Measurements from ENCODE around the gene PDSS2. TPM values are rescaled to one million over a fixed set of nuclear protein-coding genes. Genes with fewer than 3 reads are reported as not detected.

The PDSS2 gene
- polyA plus RNA-seq, 1 of the 3 experiments (the other 2 are of a cell fraction), result 5.6 TPM

GRCh38 chr6:107413966-107414645 lies 45.3 kb downstream of the PDSS2 start:
- POLR2A ChIA-PET, result no interaction called here
- DNase-seq, result no peak
- H3K4me2 ChIP-seq, result no peak overlapping the region

GRCh38 chr6:107411161-107411560 lies 48.2 kb downstream of the PDSS2 start:
- no peaks in the 10 kb centered on the region for H3K27me3 ChIP-seq (ENCODE audit: insufficient read depth)
- H3K4me2 ChIP-seq, result no peak overlapping the region
- TF ChIP-seq SMC3 (IDR thresholded peaks at IDR 0.05; ENCODE audit: low read depth, low read length) (no peak), TEAD4 (IDR thresholded peaks at IDR 0.05; ENCODE audit: borderline replicate concordance, insufficient read depth) (no peak), MEF2A (IDR thresholded peaks at IDR 0.05; ENCODE audit: borderline replicate concordance, low read depth) (no peak), RCOR1 (IDR thresholded peaks at IDR 0.05; ENCODE audit: low read length) (no peak)
- H3K36me3 ChIP-seq (replicated peaks in 1 of 2; ENCODE audit: control insufficient read depth in 1 of 2, insufficient read depth in 2 of 2, low read length in 1 of 2), result no peaks in the 10 kb centered on the region
- H3K9me3 ChIP-seq, result no peaks in the 10 kb centered on the region
- ChIA-PET POLR2A (no interaction called here), CTCF (no interaction called here)
- H3K4me1 ChIP-seq (ENCODE audit: control insufficient read depth in 1 of 2, insufficient read depth in 2 of 2, low read depth in 1 of 2, low read length in 1 of 2), result peaks cover 0 to 2% of the 10 kb centered on the region in 2 experiments; a peak in 1 of 4 replicates
- H3F3A ChIP-seq (replicated peaks; ENCODE audit: insufficient read depth), result no peaks in the 10 kb centered on the region
- WGBS (ENCODE audit: low lambda C conversion rate), result 93% methylated on average over 3 of the region's 3 CpGs
- no peak overlapping the region for H2AFZ ChIP-seq (ENCODE audit: low read depth)
- H3K9me2 ChIP-seq, result no peaks in the 10 kb centered on the region
- no peaks in the 10 kb centered on the region for H4K20me1 ChIP-seq (ENCODE audit: insufficient read depth)
- H3K9ac ChIP-seq, result no peak overlapping the region
- no peak overlapping the region for H3K27ac ChIP-seq (ENCODE audit: low read depth in 2 of 2, low read length in 1 of 2)
- H3K79me2 ChIP-seq (ENCODE audit: insufficient read depth), result no peaks in the 10 kb centered on the region
- no peak for DNase-seq
- H3K4me3 ChIP-seq (ENCODE audit: low read depth in 2 of 2, low read length in 1 of 2), result no peak overlapping the region

More at GRCh38 chr6:107413966-107414645, 45.3 kb downstream of the PDSS2 start:
- Histone ChIP-seq H3K4me1 (ENCODE audit: control insufficient read depth in 1 of 2, insufficient read depth in 2 of 2, low read depth in 1 of 2, low read length in 1 of 2) (peaks cover 0 to 2% of the 10 kb centered on the region in 2 experiments; a peak in 1 of 4 replicates), H3K4me3 (ENCODE audit: low read depth in 2 of 2, low read length in 1 of 2) (no peak overlapping the region), H4K20me1 (ENCODE audit: insufficient read depth) (no peaks in the 10 kb centered on the region), H2AFZ (ENCODE audit: low read depth) (no peak overlapping the region), H3K27ac (ENCODE audit: low read depth in 2 of 2, low read length in 1 of 2) (no peak overlapping the region), H3K79me2 (ENCODE audit: insufficient read depth) (no peaks in the 10 kb centered on the region), H3K9me2 (no peaks in the 10 kb centered on the region), H3K27me3 (ENCODE audit: insufficient read depth) (no peaks in the 10 kb centered on the region), H3F3A (replicated peaks; ENCODE audit: insufficient read depth) (no peaks in the 10 kb centered on the region), H3K36me3 (replicated peaks in 1 of 2; ENCODE audit: control insufficient read depth in 1 of 2, insufficient read depth in 2 of 2, low read length in 1 of 2) (no peaks in the 10 kb centered on the region), H3K9ac (no peak overlapping the region), H3K9me3 (no peaks in the 10 kb centered on the region)
- CTCF ChIA-PET, result no interaction called here
- no peak for TF ChIP-seq TEAD4 (IDR thresholded peaks at IDR 0.05; ENCODE audit: borderline replicate concordance, insufficient read depth)
- TF ChIP-seq YY1 (IDR thresholded peaks at IDR 0.05; ENCODE audit: low read depth), result no peak
- no peak for TF ChIP-seq MXI1 (IDR thresholded peaks at IDR 0.05; ENCODE audit: low read depth, low read length)
- TF ChIP-seq USF1 (IDR thresholded peaks at IDR 0.05; ENCODE audit: borderline replicate concordance, low read depth), result no peak

GRCh38 chr6:107409942-107410341 lies 49.4 kb downstream of the PDSS2 start:
- H3K36me3 ChIP-seq (replicated peaks in 1 of 2; ENCODE audit: control insufficient read depth in 1 of 2, insufficient read depth in 2 of 2, low read length in 1 of 2), result no peaks in the 10 kb centered on the region
- no peaks in the 10 kb centered on the region for H3K9me2 ChIP-seq
- H3K4me1 ChIP-seq (ENCODE audit: control insufficient read depth in 1 of 2, insufficient read depth in 2 of 2, low read depth in 1 of 2, low read length in 1 of 2), result peaks cover 0 to 2% of the 10 kb centered on the region in 2 experiments; a peak in 1 of 4 replicates
- no peaks in the 10 kb centered on the region for H4K20me1 ChIP-seq (ENCODE audit: insufficient read depth)
- no peak overlapping the region for H3K9ac ChIP-seq
- H3F3A ChIP-seq (replicated peaks; ENCODE audit: insufficient read depth), result no peaks in the 10 kb centered on the region
- H3K9me3 ChIP-seq, result no peaks in the 10 kb centered on the region
- CTCF ChIA-PET, result no interaction called here
- WGBS (ENCODE audit: low lambda C conversion rate), result 93% methylated on average over 2 of the region's 2 CpGs
- H3K4me3 ChIP-seq (ENCODE audit: low read depth in 2 of 2, low read length in 1 of 2), result no peak overlapping the region
- no peak for TF ChIP-seq MEF2A (IDR thresholded peaks at IDR 0.05; ENCODE audit: borderline replicate concordance, low read depth)
- no peak for TF ChIP-seq RAD21 (IDR thresholded peaks at IDR 0.05; ENCODE audit: low read length)
- no peak for TF ChIP-seq USF1 (IDR thresholded peaks at IDR 0.05; ENCODE audit: borderline replicate concordance, low read depth)
- TF ChIP-seq USF2 (IDR thresholded peaks at IDR 0.05; ENCODE audit: borderline replicate concordance, low read depth, low read length), result no peak
- TF ChIP-seq FOXJ3 (CRISPR knock-in tag; IDR thresholded peaks at IDR 0.05), result no peak
- no peak for TF ChIP-seq ELF1 (IDR thresholded peaks at IDR 0.05)
- no peak for TF ChIP-seq EP300 (IDR thresholded peaks at IDR 0.05; ENCODE audit: borderline replicate concordance in 1 of 2, low read depth in 1 of 2, low read length in 1 of 2)
- no peak for TF ChIP-seq RXRA (IDR thresholded peaks at IDR 0.05; ENCODE audit: borderline replicate concordance, low read depth)
- TF ChIP-seq MAX (IDR thresholded peaks at IDR 0.05; ENCODE audit: low read depth), result no peak
- TF ChIP-seq JUND (IDR thresholded peaks at IDR 0.05), result no peak
- TF ChIP-seq EZH2phosphoT487 (IDR thresholded peaks at IDR 0.05; ENCODE audit: borderline replicate concordance, low read depth), result no peak
- no peak for TF ChIP-seq FOSL2 (IDR thresholded peaks at IDR 0.05; ENCODE audit: borderline replicate concordance, low read depth)
- TF ChIP-seq PBX3 (IDR thresholded peaks at IDR 0.05), result no peak
- no peak for TF ChIP-seq GABPA (IDR thresholded peaks at IDR 0.05; ENCODE audit: low read depth)
- H3K27me3 ChIP-seq (ENCODE audit: insufficient read depth), result no peaks in the 10 kb centered on the region
- no peaks in the 10 kb centered on the region for H3K79me2 ChIP-seq (ENCODE audit: insufficient read depth)
- no peak overlapping the region for H3K27ac ChIP-seq (ENCODE audit: low read depth in 2 of 2, low read length in 1 of 2)
- DNase-seq, result no peak
- POLR2A ChIA-PET, result no interaction called here
- no peak overlapping the region for H2AFZ ChIP-seq (ENCODE audit: low read depth)
- no peak overlapping the region for H3K4me2 ChIP-seq
